ENCODE measurements around the gene PDCD2.
"Not testable (repeated sequence)": the region's sequence is repeated elsewhere in the genome, so short reads cannot be mapped to it uniquely, and the experiment has no call there.

Gene PDCD2

GRCh38 chr6:170552765-170553533 lies 31.5 kb downstream of the PDCD2 start, which contains the start of gene PSMB1:
Gene PSMB1, minus strand, starts transcription at chr6:170553307. Its CDS starts 65 bp downstream, at chr6:170553242.
- DNase-seq (ENCODE audit: low read depth, low spot score): peak; percentile 94

- DNase-seq (ENCODE audit: low read depth, low spot score): no peak
Measured at GRCh38 chr6:170545405-170545804, 39.0 kb downstream of the PDCD2 start.

DNA sequence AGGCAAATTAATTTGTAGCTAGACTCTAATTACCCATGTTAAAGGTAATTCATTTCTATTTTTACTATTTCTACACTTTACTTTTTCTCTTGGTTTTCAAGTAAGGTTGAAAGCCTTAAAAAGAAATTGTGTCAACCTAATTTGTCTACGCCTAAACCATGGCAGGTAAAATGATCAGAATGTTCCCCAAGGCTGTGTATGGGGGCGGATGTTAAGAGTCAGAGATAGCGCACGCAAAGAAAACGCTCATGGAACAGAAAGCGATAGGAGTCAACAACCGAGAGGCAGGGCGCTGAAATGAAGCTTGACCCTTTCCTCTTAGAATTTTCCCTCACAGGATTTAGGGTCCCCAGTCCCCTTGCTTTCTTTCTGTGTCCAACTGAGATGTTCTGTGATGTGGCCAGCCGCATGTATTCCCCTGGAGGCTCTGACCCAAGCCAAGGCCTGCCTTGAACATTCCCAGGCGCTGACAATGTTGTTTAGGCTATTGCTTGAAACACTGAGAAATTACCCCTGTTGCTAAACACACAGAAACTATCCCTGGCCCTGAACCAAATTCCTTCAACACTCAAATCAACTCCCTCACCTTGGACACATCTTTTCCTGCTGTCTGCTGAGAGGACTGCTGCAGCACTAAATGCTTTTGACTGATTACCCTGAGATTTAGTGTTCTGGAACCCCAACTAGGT lies 42.3 kb downstream of the PDCD2 start:
- no peak for DNase-seq (ENCODE audit: low read depth, low spot score)

DNA sequence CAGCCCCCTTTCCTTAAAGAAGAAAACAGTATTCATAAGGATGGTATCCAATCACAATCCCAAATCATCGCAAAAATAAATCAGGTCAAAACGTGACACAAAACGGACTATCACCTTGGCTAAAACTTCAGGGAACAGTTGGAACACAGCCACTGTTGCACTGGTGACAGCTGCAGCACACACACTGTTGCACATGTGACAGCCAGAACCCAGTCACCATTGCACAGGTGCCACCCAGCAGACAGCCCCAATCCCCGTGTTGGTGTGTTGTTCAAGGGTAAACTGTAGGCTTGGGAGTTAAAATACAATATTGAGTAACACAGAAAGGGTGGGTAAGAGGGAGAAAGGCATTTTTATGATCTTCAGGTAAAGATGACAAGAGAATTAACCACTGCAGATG lies 47.1 kb downstream of the PDCD2 start:
- no peak for DNase-seq (ENCODE audit: low read depth, low spot score)

- no peak for DNase-seq (ENCODE audit: low read depth, low spot score)
Measured at GRCh38 chr6:170536671-170537070, 47.8 kb downstream of the PDCD2 start.

- no peak for DNase-seq (ENCODE audit: low read depth, low spot score)
Measured at GRCh38 chr6:170535004-170535403, 49.4 kb downstream of the PDCD2 start.

GRCh38 chr6:170533792-170534191 lies 50.6 kb downstream of the PDCD2 start:
- no peak for DNase-seq (ENCODE audit: low read depth, low spot score)

DNA sequence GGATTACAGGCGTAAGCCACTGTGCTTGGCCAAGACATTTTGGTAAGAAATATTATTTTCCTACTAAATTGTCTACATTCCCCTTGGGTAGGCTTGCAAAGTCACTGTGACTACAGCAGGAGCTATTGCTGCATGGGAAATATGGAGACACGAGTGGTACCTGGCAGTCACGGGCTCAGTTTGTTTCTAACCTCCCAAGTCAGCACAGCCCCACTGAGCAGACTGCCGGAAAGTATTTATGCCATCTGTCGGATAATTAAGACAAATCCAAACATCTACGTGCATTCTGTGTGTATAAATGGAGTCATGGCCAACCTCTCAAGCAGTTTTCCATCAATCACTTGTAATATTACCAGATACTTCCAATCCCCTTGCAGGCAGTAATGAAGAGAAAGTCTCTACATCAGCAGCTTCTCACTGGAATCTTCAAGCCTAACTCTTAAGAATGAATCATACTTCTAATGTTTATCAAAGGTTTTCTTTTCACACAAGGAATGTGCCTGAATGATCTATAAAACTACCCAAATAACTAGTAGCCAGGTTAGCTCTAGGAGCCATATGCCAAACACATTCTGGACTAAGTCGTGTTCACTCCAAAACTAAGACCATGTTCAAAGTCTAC lies 51.5 kb downstream of the PDCD2 start:
- DNase-seq (ENCODE audit: low read depth, low spot score): no peak

GRCh38 chr6:170529839-170530469 lies 54.5 kb downstream of the PDCD2 start:
- peak; percentile 86 for DNase-seq (ENCODE audit: low read depth, low spot score)

DNA sequence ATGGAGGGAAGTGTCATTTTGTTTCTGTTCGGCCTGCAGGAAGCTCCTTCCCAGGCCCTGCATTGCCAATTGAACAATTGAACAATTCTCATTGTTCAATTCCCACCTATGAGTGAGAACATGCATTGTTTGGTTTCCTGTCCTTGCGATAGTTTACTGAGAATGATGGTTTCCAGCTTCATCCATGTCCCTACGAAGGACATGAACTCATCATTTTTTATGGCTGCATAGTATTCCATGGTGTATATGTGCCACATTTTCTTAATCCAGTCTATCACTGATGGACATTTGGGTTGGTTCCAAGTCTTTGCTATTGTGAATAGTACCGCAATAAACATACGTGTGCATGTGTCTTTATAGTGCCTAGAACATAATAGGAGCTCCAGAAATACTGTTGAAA lies 56.4 kb downstream of the PDCD2 start:
- not testable (repeated sequence) for DNase-seq (ENCODE audit: low read depth, low spot score)

DNA sequence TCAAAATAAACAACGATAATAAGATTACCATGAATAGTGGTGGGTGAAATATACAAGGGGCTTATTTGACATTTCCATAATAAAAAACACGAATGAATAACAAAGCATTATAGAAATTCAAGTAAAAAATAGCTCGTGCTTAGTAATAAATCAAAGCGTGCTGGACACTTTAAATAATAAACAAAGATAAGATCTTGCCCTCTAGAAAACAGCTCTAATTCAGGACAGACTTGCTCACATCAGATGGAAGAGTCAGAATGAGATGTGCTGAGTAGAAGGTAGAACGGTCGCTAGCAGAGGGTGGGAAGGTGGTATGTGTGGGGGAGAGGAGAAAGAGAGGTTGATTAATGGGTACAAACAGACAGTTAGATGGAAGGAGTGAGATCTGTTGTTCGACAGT lies 58.6 kb downstream of the PDCD2 start:
- no peak for DNase-seq (ENCODE audit: low read depth, low spot score)

Data from ELF-1 (cell line).